GM19328 (cell line): ENCODE data around the gene ST3GAL5.

Experiments used
- ATAC-seq: cut with Tn5 transposase; IDR thresholded peaks from one replicate; pipeline ENCODE4 v1.9.1; 2021; ENCODE audit warnings: mild to moderate bottlenecking, moderate library complexity; ENCODE audit not compliant: unreplicated experiment

Gene ST3GAL5

DNA sequence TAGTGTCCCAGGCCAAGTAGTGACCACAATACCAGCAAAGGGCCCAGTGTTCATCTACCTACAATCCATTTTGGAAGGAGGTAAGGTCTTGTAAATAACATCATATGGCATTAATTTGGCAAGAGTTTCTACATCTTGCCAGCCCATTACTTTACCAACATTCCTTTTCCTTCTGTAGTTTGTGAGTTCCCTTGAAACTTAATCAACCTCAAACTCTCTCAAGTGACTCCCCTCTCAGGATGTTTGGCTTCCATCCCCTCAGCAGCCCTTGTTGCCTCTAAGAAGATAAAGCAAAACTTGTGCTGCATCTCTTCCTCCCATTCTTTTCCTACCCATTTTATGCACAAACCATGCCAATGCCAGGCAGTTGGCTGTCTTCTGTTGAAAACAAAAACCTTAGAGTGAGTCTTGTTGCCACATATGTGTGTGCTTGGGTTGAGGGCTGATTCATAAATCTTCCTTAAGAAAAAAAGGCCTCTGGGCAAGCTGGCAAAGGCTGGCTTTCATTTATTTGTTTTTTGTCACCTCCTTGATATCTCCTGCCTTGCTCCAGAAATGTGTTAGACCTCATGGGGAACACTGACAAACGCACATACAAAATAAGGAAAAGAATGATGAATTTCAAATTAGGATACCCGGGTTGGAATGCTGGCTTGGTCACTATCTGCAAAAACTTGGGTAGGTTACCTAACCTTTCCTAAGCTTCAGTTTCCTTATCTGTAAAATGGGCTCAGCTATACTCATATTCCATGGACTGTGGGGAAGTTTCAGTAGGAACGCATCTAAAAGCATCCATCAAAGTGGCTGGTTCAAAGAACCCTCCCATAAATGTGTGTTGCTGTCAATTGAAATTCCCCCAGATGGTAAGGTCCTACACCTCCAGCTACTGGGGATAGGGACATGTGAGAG, 29.4 kb upstream of the ST3GAL5 start:
- ATAC-seq: no peak

DNA sequence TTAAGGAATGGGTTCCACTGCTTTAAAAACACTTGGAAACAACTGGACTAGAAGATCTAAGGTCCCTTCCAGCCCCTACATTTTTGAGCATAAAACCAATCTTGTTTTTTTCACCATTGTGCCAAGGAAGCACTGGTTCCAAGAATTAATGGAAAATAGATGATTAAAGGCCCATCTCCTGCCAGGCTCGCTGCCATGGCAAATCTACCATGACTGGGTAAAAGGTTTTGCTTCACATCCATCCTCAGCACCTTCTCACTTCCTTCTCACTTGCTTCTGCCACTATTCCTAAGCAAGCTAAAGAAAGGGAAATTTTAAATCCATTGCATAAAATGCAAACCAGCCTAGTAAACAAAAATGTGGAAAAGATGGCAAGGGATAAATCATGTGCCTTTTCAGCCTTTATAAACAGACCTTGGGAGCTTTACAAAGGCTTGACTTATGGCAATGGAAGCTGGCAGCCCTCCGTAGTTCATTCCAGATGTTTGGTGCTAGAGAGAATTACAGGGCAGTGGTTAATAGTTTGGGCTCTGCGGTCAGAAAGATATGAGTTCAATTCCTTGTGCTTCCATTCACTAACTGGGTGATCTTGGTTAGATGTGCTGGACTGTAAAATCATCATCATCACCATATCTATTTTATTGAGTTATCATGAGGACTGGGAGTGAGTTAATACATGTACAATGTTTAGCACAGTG, 27.0 kb upstream of the ST3GAL5 start:
- ATAC-seq: no peak

- no peak for ATAC-seq
Measured at GRCh38 chr2:85914922-85915321, 26.1 kb upstream of the ST3GAL5 start.

GRCh38 chr2:85913884-85914881, 25.4 kb upstream of the ST3GAL5 start:
- ATAC-seq: no peak

- ATAC-seq: no peak
Measured at GRCh38 chr2:85911814-85912692, 23.3 kb upstream of the ST3GAL5 start.

GRCh38 chr2:85911097-85911496, 22.3 kb upstream of the ST3GAL5 start:
- ATAC-seq: no peak

DNA sequence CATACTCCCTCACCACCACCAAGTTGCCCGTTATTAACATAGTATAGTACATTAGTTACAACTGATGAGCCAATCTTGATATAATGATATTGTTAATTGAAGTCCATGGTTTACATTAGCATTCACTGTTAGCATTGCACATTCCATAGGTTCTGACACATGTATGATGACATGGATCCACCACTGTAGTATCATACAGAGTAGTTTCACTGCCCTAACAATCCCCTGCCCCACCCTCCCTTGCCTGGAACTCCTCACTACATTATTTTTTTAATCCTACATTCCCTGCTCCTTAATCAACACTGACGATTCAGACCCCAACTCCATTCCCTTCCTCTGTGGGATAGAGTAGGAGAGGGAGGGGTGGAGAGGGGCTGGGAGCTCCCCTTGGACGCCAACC, 20.2 kb upstream of the ST3GAL5 start:
- ATAC-seq: no peak

DNA sequence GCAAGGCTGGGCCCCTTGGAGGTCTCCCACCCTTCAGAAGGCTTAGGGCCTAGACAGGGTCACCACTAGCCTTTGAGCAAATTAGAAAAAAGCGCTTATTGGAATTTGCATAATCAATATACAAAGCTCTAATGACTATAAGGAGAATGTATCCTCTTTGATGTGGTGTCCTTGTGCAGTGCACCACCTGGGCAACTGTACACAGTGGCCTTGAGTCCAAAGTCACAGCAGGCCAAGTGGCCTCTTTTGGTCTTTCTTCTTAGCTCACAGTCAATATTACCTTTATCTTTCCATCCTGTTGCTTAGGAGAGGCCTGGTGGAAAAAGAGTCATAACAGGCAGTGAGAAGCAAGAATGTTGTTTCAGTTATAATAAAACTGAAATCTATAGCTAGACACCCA, 19.7 kb upstream of the ST3GAL5 start:
- no peak for ATAC-seq

- ATAC-seq: no peak
Measured at GRCh38 chr2:85907671-85908157, 18.9 kb upstream of the ST3GAL5 start.

DNA sequence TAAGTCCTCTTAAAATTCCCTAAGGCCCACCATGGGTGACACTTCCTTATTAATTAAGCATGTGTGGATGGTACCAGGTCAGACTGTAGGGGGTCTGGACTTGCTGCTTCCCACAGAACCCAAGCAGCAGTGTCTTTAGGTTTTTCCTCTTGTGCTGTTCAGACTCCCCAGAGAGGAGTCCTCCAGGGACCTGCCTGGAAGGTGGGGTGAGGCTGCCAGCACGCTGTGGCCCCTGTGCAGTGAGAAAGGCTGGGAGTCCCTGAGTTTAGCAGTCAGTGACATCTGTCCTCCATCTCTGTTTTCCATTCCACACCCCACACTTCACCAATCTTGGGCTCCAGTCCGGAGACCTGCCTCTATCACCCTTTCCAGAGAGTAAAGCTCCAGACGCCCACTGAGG, 18.0 kb upstream of the ST3GAL5 start:
- no peak for ATAC-seq

DNA sequence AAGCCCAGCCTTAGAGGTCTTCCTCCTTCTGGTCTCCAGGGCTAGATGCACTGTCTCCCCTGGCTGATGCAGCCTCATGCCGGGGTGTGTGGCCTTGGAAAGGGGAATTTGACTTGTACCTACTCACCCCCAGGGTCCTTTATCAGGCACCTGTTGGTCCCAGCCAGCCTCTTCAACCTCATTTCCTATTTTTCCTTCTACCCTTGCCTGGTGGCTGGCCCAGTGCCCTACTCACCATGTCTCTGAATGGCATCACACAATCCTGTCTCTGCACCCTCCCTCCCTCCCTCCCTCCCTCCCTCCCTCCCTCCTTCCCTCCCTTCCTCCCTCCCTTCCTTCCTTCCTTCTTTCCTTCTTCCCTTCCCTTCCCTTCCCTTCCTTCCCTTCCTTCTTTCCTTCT, 17.1 kb upstream of the ST3GAL5 start:
- no peak for ATAC-seq

DNA sequence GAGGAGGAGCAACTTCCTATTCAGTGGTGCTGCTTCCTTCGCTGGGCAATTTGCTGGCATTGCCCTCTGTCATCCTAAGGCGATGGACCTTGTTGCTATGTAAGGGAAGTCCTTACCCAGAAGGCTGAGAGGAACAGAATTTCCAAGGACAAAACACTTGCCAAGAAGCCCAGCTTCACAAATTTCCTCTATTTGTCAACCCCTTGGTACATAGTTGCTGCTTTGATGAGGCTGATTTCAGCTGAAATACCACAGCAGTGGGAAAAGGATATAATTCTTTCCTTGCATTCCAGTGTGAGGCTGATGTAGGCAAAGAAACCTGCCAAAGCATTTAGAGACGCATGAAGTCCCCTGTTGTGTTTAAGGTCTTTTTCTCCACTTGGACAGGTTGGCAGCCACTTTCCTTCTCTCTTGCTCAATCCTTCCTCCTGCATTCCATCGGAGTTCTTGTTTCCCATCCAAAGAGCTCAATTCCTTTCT, 16.4 kb upstream of the ST3GAL5 start:
- no peak for ATAC-seq

DNA sequence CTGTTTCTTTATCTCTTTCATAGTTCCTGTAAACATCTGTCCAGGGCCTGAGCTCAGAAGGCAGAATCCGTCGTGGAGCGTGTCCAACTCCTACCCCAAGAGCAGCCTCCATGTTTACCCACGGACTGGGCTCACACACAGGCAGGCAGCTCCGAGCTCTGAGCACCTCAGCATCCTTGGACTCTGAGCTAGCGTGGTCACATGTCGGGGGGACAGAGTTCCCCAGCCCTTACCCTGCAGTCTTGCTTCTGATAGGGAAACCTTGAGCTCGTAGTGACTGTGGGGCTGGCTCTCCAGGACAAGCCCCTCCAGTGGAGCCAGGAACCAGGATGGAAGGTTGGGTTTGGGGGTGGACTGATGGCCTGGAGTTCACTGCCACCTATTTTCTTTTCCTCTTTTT, 15.1 kb upstream of the ST3GAL5 start:
- ATAC-seq: no peak

DNA sequence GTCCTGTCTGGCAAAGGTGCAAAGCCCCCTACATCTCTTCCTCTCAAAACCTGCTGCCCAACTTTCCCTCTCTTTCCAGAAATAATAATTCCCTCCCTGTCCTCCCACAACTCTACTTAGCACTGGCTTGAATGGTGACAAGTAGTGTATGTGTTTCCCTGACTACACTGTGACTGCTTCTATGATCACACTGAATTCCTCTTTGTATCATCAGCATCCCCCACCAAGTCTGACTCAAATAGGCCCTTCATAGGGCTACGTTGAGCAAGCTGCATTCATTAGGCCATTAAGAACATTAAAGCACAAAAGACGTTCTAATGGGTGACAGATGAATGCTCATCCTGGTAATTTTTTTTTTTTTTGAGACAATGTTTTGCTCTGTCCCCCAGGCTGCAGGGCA, 13.7 kb upstream of the ST3GAL5 start:
- no peak for ATAC-seq

- no peak for ATAC-seq
Measured at GRCh38 chr2:85901155-85901554, 12.4 kb upstream of the ST3GAL5 start.

- ATAC-seq: no peak
Measured at GRCh38 chr2:85900366-85900765, 11.6 kb upstream of the ST3GAL5 start.

DNA sequence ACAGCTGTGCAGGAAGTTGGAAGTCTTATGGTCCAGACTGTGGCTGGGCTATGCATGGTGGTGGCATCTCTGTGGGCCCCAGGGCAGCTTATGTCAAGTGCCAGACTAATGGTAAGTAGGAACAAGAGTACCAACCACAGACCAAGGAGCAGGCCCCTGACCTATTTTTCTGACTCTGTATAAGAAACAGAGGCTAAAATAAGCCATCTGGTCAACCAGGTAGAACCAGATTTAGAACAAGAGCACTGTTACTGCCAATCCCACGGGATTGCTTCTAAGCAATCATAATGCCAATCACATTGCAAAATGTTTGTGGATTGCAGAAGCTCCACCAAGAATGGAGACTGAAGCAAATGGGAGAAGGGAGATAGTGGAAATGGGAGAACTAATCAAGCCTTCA, 11.1 kb upstream of the ST3GAL5 start:
- ATAC-seq: no peak

DNA sequence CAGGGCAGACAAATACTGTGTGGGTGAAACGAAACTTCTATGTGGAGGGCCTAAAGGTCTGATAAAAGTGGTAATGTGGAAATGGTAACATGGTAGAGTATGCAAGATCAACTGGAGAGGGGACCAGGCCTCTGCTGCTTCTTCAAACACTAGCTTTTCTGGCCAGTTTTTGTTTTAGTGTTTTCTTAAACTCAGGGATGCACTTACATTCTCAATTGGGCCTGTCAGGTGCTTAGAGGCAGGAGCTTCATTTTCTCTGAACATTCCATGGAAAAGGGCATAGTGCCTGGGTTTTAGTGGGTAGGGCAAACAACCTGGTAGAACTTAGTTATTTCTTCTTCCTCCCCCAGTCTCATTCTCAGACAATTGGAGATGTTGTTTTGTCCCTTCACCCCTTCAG, 10.5 kb upstream of the ST3GAL5 start:
- ATAC-seq: no peak

- ATAC-seq: no peak
Measured at GRCh38 chr2:85898881-85899280, 10.1 kb upstream of the ST3GAL5 start.
